ENCODE measurements around the gene KCNIP4.

KCNIP4 gene

GRCh38 chr4:20696815-20697214, 1251.8 kb downstream of the KCNIP4 start:
- Mint-ChIP-seq H3K27ac (no peak overlapping the region), H3K27me3 (ENCODE audit: low read depth, poor library complexity) (peaks cover 3% of the 10 kb centered on the region), H3K4me3 (no peak overlapping the region), H3K4me1 (peaks cover 38% of the 10 kb centered on the region), H3K36me3 (ENCODE audit: low read depth) (no peaks in the 10 kb centered on the region), H3K9me3 (no peaks in the 10 kb centered on the region)
- TF ChIP-seq CTCF (IDR thresholded peaks at IDR 0.05): no peak
- DNase-seq: no peak

- H3K9me3 Mint-ChIP-seq: no peaks in the 10 kb centered on the region
- TF ChIP-seq CTCF (IDR thresholded peaks at IDR 0.05): no peak
- no peaks in the 10 kb centered on the region for H3K27me3 Mint-ChIP-seq (ENCODE audit: low read depth, poor library complexity)
- DNase-seq: peak; percentile 13
- peaks cover 14% of the 10 kb centered on the region for H3K4me1 Mint-ChIP-seq
- no peak overlapping the region for H3K4me3 Mint-ChIP-seq
- H3K27ac Mint-ChIP-seq: no peak overlapping the region
- H3K36me3 Mint-ChIP-seq (ENCODE audit: low read depth): no peaks in the 10 kb centered on the region
Measured at GRCh38 chr4:20687864-20688263, 1260.7 kb downstream of the KCNIP4 start.

- DNase-seq: no peak
- no peaks in the 10 kb centered on the region for H3K27me3 Mint-ChIP-seq (ENCODE audit: low read depth, poor library complexity)
- TF ChIP-seq CTCF (IDR thresholded peaks at IDR 0.05): peak; percentile 81
- no peak overlapping the region for H3K27ac Mint-ChIP-seq
- H3K36me3 Mint-ChIP-seq (ENCODE audit: low read depth): peaks cover 6% of the 10 kb centered on the region
- H3K4me3 Mint-ChIP-seq: no peak overlapping the region
- H3K4me1 Mint-ChIP-seq: peaks cover 15% of the 10 kb centered on the region
- peaks cover 5% of the 10 kb centered on the region for H3K9me3 Mint-ChIP-seq
Measured at GRCh38 chr4:20684852-20685763, 1263.5 kb downstream of the KCNIP4 start.

- Mint-ChIP-seq H3K36me3 (ENCODE audit: low read depth) (peaks cover 6% of the 10 kb centered on the region), H3K27ac (no peak overlapping the region), H3K4me1 (peaks cover 18% of the 10 kb centered on the region), H3K27me3 (ENCODE audit: low read depth, poor library complexity) (no peaks in the 10 kb centered on the region), H3K9me3 (peaks cover 9% of the 10 kb centered on the region), H3K4me3 (no peak overlapping the region)
- no peak for DNase-seq
- TF ChIP-seq CTCF (IDR thresholded peaks at IDR 0.05): no peak
Measured at GRCh38 chr4:20683766-20684165, 1264.8 kb downstream of the KCNIP4 start.

- H3K27me3 Mint-ChIP-seq (ENCODE audit: low read depth, poor library complexity): no peaks in the 10 kb centered on the region
- peaks cover 8% of the 10 kb centered on the region for H3K36me3 Mint-ChIP-seq (ENCODE audit: low read depth)
- H3K27ac Mint-ChIP-seq: peak overlapping the region; percentile 25
- H3K9me3 Mint-ChIP-seq: peaks cover 11% of the 10 kb centered on the region
- DNase-seq: no peak
- no peak for TF ChIP-seq CTCF (IDR thresholded peaks at IDR 0.05)
- H3K4me3 Mint-ChIP-seq: no peak overlapping the region
- H3K4me1 Mint-ChIP-seq: peaks cover 13% of the 10 kb centered on the region
Measured at GRCh38 chr4:20682853-20683252, 1265.7 kb downstream of the KCNIP4 start.

GRCh38 chr4:20681271-20681670, 1267.3 kb downstream of the KCNIP4 start:
- TF ChIP-seq CTCF (IDR thresholded peaks at IDR 0.05): no peak
- Mint-ChIP-seq H3K27me3 (ENCODE audit: low read depth, poor library complexity) (no peaks in the 10 kb centered on the region), H3K36me3 (ENCODE audit: low read depth) (peaks cover 13% of the 10 kb centered on the region), H3K27ac (no peak overlapping the region), H3K4me3 (no peak overlapping the region), H3K9me3 (peaks cover 17% of the 10 kb centered on the region), H3K4me1 (peaks cover 22% of the 10 kb centered on the region)
- no peak for DNase-seq

All from nephron progenitor cell (in vitro differentiated cells).